ENCODE data around the gene ZNF232.
"Not testable (repeated sequence)": the region's sequence is repeated elsewhere in the genome, so short reads cannot be mapped to it uniquely, and the experiment has no call there.

The ZNF232 gene

DNA sequence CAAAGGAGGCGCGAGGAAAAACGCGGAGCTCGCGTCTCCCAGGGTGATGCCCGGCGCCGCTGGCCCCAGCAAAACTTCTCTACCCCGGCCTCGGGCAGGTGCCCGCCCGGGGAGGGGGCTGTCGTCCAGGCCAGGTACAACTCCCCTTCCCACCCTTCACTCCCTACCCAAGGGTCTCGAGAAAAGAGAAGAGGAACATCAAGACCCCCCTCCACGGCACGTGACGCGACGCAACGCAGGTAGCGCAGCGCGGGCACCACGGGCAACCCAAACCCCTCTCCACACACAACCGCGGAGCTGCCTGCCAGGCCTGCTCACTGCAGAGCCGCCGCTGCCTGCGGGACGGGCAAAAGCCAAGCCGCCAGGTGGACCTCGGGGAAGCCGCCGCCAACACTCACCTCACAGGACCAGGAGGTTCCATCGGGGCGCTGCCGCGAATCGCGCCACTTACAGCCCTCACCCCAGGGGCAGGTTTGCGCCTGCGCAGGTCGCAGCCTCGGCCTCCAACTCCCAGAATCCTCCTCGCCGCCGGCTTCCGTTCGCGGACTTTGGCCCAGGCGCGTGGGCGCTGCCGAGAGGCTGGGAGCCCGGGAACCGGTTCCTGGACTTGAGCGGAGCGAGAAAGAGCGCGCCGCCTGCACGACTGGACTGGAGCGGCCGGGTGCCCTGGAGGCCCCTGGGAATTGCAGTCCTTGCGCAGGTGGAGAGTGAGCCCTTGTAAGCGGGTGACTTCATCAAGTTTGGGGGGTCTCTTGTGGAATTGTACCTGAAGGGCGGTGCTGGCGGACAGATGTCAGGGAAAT is at the start of gene ZNF232:
TSS of gene ZNF232 (minus strand) at position 477 of the 803 bp plus-strand sequence. CDS start at position 421, 56 bp downstream.
- peak; percentile 61 for DNase-seq (ENCODE audit: low read depth, low spot score)

DNA sequence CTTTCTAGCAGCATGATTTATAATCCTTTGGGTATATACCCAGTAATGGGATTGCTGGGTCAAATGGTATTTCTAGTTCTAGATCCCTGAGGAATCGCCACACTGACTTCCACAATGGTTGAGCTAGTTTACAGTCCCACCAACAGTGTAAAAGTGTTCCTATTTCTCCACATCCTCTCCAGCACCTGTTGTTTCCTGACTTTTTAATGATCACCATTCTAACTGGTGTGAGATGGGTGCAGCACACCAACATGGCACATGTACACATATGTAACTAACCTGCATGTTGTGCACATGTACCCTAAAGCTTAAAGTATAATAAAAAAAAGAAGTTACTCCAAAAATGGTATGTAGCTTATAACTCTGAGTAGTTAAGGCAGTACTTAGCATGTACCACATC is 49.0 kb upstream of the ZNF232 start:
- DNase-seq (ENCODE audit: low read depth, low spot score): not testable (repeated sequence)

DNA sequence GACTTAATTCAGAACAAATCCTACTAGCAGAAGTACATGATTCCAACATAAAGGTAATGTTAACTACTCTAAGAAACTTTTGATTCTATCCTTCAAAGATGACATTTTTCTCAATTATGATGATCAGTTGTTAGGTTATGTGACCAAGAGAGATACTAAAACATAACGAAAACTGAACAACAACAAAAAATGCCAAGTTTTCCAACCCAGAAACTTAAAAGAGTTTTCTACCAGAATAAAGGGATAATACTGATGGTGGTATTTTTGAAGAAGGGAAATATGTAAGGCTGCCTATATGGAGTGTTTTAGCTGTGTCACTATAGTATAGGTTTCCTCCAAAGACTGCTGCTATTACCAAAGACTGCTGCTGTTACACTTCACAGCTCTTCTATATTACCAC is 34.4 kb upstream of the ZNF232 start:
- not testable (repeated sequence) for DNase-seq (ENCODE audit: low read depth, low spot score)

DNA sequence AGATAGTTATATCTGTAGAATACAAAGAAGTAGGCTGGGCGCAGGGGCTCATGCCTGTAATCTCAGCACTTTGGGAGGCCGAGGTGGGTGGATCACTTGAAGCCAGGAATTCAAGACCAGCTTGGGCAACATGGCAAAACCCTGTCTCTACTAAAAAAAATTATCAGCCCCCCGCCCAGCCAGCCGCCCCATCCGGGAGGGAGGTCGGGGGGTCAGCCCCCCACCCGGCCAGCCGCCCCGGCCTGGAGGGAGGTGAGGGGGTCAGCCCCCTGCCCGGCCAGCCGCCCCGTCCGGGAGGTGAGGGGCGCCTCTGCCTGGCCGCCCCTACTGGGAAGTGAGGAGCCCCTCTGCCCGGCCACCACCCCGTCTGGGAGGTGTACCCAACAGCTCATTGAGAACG is 31.2 kb upstream of the ZNF232 start:
- not testable (repeated sequence) for DNase-seq (ENCODE audit: low read depth, low spot score)

DNA sequence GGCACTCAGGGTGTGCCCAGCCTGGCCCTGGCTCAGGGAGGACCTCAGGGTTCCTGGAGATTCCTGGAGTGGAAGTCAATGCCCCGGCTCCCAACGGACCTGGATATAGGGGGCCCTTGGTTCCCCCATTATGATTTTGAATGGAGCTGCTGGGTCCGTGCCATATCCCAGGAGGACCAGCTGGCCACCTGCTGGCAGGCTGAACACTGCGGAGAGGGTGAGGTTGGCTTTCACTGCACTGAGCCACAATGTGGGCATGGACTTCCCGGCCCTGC is 27.7 kb upstream of the ZNF232 start:
- DNase-seq (ENCODE audit: low read depth, low spot score): no peak

DNA sequence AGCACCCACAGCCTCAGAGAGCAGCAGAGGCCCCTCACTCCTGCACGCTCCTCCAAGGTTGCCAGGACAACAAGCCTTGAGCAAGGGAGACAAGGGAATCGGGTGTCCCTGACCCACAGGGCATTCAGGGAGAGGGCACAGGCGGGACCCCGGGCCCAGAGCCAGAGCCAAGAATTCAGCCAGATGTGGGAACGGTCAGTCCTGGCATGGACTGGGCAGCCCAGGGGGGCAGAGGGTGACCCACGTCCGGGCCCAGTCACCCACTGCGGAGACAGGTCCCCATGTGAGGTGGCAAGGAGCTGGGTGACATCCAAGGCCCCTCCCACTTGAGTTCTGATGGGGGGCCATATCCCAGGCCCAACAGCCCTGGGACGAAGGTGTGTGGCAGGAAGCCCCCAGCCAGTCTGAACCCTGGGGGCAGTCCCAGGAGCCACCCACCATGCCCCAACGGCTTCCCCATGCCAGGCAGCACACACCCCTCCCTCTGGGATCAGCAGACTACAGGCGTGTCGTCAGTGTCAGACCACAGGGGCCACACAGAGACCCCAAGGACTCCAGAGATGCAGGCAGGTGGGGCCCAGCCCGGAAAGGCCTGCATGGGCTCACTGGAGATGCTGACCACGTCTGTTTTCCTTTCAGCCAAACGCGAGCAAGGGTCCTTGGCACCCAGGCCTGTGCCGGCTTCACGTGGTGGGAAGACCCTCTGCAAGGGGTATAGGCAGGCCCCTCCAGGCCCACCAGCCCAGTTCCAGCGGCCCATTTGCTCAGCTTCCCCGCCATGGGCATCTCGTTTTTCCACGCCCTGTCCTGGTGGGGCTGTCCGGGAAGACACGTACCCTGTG is 27.2 kb upstream of the ZNF232 start:
- no peak for DNase-seq (ENCODE audit: low read depth, low spot score)

DNA sequence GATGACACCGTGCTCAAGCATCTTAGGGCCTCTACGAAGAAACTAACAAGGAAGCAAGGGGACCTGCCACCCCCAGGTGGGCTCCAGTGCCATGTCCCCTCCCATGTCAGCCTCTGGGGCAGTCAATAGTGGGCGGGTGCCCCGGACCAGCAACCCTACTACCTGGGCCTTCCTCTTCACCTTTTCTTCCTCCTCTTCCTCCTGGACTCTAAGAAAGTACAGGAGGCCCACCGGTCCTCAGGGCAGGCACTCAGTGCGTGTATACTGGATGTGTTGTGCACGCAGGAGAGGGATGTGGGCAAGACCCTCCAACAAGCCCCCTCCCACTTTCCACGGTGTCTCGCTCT is 26.5 kb upstream of the ZNF232 start:
- DNase-seq (ENCODE audit: low read depth, low spot score): not testable (repeated sequence)

DNA sequence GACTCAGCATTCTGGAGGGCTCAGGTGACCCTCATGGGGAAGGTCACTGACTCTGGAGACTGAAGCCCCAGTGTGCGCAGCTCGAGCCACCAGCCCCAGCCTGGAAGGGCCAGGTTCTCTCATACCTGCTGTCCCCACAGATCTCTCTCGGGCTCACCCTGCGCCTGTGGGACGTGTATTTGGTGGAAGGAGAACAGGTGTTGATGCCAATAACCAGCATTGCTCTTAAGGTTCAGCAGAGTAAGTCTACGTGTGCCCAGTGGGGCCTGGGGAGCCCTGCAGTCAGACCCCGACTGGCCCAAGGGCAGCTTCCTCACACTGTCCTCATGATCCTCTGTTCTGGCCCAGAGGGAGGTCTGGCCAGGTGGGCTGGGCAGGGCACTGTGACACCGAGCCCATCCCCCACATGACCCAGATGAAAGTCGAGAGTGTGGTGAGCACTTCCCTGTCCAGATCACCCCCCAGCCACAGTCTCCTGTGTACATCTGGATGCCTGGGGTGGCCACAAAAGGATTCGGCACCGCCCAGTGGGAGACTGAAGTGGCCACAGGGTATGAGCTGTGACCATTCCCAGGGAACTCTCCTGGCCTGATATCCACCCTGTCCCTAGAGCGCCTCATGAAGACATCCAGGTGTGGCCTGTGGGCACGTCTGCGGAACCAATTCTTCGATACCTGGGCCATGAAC is 26.0 kb upstream of the ZNF232 start:
- DNase-seq (ENCODE audit: low read depth, low spot score): not testable (repeated sequence)

DNA sequence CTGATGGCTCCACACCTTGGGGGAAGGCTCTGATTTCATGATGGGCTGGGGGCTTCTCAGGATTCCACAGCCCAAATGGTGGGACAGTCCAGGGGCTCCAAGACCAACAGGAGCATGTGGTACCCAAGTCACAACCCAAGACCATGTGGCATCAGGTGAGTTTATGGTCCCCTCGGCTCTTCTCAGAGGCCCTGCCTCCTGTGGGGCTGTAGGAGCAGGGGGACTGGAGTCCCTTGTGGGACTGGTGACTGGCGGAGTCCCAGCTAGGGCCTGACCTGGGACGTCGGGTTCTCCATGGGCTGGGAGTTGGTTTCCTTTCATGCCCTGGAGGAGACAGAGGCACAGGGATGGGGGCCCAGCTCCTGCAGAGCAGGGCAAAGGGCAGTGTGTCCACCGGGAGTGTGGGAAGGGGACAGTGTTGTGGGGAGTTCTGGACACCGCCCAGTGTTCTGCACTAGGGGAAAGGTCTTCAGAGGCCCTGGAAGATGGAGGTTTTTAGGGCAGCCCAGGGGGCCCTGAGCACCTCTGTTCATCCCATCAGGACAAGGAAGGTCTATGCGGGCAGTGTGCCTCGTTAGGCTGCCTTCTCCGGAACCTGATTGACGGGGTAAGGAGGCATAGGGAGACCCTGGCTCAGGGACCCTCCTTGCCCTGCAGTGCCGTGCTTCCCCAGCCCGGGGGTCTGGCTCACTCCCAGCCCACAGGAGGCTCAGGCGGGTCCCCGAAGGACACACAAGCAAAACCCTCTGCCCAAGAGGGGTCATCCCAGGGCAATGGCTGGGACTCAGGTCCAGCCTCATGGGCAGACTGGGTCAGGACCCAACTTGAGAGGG is 25.1 kb upstream of the ZNF232 start:
- not testable (repeated sequence) for DNase-seq (ENCODE audit: low read depth, low spot score)

DNA sequence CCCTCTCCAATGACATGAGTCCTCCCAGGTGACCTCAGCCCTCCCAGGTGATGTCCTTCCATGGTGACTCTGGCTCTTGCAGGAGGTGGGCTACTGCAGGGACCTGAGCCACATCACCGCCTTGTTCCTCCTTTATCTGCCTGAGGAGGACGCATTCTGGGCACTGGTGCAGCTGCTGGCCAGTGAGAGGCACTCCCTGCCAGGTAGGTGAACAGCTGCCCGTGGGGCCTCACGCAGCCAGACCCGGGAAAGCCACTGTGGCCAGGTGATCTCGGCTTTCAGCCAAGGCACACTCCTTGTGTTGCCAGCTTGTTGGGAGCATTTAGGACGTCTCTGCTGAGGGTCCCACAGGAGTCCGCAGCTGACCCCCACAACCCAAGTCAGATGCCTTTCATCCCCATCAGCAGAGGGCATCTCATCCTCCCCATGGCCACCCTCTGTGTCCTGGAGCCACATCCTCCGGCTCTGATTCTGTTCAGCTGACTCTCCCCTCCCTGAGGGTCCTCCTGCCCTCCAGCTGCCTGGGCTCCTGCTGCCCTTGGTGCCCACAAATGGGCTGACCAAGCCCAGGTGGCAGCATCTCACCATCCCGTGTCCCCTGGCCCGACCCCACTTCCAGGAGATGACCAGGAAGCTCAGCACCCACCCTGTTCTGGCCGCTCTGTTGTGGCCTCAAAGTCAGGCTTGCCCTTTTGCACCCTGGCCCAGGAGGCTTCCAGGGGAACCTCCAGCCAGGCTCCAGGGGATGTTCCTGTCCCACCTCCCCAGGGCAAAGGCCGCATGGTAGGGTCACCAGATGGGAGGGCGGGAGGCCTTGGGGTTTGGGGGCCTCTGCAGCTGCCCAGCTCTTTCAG is 24.3 kb upstream of the ZNF232 start:
- no peak for DNase-seq (ENCODE audit: low read depth, low spot score)

DNA sequence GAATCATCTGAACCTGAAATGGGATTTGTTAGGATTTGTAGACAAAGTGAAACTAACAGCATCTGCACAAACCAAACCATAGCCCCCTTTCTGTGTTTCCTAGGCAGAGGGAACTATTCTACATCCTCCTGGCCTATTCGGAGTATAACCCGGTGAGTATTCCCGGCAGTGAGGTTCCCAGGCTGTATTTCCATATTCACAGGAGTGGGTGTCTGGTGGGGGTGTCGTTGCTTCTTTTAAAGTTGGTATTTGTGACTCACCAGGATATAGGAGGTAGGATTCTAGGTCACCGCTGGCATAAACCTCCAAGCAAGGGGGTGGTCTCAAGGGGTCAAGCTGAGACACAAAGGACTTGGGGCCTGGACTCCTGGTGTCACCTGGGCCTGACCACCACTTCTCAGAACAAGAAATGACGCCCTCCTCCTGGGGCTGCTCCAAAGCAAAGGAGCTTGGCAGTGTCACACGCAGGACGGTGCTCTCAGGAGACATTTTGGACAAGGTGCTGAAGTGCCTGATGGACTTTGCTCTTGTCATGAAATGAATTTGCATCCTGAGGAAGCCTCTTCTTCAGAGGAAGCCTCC is 23.5 kb upstream of the ZNF232 start:
- not testable (repeated sequence) for DNase-seq (ENCODE audit: low read depth, low spot score)

DNA sequence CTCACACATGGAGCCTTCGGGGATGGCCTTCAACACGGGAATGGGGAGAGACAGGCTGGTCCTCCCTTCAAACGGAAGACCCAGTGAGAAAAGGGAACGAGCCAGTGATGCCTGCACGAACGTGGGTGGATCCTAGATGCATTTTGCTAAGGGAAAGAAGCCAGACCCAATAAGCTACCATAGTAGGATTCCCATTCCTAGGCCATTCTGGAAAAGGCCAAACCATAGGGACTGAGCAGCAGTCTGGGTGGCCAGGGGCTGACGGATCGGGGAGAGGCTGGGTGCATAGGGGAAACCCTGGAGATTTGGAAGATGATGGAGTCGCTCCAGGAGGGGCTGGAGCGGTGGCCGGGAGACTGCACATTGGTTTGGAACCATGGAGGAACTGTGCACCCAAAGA is 22.9 kb upstream of the ZNF232 start:
- not testable (repeated sequence) for DNase-seq (ENCODE audit: low read depth, low spot score)

DNA sequence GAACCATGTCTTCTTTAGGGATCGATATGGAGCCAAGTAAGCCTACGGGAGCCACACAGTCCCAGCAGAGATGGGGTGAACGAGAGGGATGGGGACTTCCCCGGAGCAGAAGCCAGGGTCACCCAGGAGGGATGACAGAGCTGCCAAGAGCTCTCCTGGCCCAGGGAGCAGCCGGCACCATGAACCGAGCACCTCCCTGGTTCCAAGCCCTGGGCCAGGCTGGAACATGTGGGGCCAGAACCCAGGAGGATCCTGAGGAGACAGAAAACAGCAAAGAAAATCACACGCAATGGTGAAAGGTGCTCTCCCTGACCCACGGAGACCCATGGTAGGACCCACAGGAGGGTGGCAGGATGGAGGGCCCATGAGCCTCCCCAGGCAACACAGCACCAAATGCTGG is 22.3 kb upstream of the ZNF232 start:
- DNase-seq (ENCODE audit: low read depth, low spot score): not testable (repeated sequence)

DNA sequence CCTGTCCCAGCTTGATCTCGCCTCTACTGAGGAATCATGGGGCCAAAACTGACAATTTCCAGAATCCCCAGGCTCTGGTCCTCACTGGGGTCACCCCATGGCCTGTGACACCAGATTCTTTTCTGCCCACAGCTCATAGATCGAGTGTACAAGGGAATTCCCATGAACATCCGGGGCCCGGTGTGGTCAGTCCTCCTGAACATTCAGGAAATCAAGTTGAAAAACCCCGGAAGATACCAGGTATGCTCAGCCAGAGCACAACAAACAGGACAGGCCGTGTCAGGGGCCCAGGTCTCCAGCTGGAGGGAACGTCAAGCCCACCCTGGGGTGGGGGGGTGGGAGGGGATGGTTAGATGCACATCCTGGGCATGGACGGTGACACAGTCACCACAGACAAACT is 21.6 kb upstream of the ZNF232 start:
- DNase-seq (ENCODE audit: low read depth, low spot score): no peak

DNA sequence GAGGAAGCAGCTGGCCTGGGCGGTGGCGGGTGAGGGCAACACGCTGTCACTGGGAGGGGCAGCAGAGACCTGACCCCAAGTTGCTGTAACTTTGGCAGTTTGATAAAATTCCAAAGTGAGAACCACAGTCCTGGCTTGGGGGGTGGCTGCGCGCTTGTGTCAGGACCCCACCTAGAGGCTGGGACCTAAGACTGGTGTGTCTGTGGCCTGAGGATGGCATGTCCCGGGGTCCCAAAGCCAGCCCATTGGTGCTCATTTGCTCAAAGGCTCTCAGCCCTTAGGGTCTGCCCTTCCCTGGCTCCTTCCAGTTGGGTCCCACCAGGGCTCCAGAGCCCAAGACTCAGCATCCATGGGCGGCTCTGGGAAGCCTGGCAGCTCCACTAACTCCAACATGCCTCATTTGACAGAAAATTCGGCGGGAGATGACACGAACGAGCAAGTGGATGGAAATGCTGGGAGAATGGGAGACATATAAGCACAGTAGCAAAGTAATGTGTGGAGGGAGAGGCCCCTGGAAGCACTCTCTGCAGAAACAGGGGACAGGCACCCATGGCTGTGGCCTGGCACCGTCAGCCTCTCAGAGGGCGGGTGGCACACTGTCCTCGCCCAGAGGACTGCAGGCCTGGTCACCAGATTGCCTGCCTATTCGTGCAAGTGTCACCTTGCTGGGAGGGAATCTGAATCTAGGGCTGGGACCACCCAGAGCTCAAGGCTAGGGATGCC is 21.0 kb upstream of the ZNF232 start:
- DNase-seq (ENCODE audit: low read depth, low spot score): not testable (repeated sequence)

DNA sequence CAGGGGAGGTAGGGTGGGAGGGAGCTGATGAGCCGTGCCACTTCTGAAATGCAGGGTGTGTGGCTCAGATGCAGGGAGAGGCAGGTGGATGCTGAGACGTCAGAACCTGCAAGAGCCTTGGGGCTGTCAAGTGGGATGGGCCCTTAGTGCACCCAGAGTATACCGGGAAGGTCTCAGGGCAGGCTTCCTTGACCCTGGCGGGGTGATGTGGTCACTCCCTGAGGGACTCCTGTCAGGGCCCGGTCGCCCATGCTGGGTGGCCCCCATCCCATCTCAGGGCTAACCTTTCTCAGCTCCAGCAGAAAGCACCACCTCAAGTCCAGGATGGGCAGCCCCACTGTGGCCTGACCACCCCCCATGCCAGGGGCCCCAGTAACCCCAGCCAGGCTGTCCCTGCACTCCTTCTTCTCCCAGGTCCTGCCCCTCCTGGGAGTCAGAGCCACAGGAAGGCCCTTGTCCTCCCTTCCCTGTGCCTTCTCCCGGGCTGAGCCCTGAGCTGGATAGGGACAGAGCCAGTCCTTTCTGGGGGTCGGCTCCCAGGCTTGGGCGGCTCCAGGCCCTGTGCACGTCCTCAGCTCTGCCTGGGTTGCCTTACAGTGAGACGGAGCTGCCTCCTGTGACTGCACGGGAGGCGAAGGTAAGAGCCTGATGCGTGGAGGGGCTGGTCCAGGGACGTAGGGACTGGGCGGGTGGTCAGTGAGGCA is 20.3 kb upstream of the ZNF232 start:
- not testable (repeated sequence) for DNase-seq (ENCODE audit: low read depth, low spot score)

DNA sequence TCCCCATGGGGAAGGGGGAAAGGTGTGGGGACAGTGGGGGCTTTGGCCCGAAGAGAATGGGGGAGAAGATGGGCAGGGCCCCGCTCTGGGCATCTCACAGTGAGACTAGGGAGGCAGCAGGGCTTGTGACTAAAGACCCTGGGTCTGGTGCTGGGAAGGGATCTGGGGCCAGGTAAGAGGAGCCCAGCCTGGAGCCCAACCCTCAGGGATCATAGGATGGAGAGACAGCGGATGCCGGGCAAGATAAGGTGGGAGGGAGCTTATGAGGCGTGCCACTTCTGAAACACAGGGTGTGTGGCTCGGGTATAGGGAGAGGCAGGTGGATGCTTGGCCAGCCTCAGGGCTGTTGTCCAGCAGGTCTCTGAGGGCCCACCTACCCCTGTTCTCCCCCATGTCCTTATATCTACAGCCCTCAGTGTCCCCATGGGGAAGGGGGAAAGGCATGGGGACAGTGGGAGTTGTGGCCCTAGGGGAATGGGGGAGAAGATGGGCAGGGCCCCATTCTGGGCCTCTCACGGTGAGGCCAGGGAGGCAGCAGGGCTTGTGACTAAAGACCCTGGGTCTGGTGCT is 19.6 kb upstream of the ZNF232 start:
- no peak for DNase-seq (ENCODE audit: low read depth, low spot score)

DNA sequence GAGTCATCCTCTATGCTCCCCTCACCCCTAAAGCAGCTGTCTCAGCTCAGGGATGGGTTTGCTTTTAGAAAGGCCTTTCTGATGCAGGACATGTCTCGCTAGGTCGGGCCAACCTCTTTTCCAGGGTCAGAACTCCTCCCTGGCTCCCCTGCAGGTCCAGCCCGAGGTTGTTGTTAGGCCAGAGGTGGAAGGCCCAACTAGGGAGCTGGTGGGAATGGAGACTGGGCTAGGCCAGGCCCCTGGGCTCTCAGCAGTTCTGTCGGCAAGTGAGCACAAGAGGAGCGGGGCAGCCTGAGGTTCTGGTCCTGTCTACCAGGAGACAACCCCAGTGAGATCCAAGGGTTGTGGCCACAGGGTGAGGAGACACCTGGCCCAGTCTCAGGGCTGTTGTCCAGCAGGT is 19.0 kb upstream of the ZNF232 start:
- DNase-seq (ENCODE audit: low read depth, low spot score): not testable (repeated sequence)

DNA sequence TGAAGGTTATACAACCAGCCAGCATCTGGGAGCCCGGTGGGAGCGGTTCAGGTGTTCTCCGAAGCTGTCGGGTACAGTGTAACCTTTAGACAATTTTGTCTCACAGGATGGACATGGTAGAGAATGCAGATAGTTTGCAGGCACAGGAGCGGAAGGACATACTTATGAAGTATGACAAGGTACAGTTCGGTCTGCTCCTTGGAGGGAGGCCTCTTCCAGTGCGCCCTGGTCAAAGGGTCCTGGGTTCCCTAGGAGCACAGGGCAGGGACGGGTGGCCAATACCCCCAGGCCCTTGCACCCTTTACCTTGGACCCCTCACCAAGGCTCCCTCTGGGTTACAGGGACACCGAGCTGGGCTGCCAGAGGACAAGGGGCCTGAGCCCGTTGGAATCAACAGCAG is 18.6 kb upstream of the ZNF232 start:
- not testable (repeated sequence) for DNase-seq (ENCODE audit: low read depth, low spot score)
